Neuronal stem cell (in vitro differentiated cells): Measurements from ENCODE around the gene TNFRSF18.

Experiments used
- DNase-seq: peaks from one replicate; pipeline ENCODE4 v3.0.0-alpha.2; 2013; ENCODE audit warnings: low spot score
- H2AFZ ChIP-seq: one replicate; pipeline ENCODE4 v1.6.1; 2013; ENCODE audit warnings: mild to moderate bottlenecking, low read length, inconsistent platforms
- H2AK5ac ChIP-seq: 2 replicates; pipeline ENCODE4 v1.6.1; 2013; ENCODE audit warnings: low read depth, mild to moderate bottlenecking, inconsistent platforms, low read length, moderate library complexity, mixed read lengths
- H2BK120ac ChIP-seq: 2 replicates; pipeline ENCODE4 v1.6.1; 2013; ENCODE audit warnings: low read depth, mild to moderate bottlenecking, inconsistent platforms, low read length, moderate library complexity, mixed read lengths
- H2BK12ac ChIP-seq: one replicate; pipeline ENCODE4 v1.6.1; 2013; ENCODE audit warnings: low read length, inconsistent platforms
- H2BK15ac ChIP-seq: 2 replicates; pipeline ENCODE4 v1.6.1; 2013; ENCODE audit warnings: mild to moderate bottlenecking, low read length, inconsistent platforms, mixed read lengths
- H2BK5ac ChIP-seq: one replicate; pipeline ENCODE4 v1.6.1; 2013; ENCODE audit warnings: inconsistent platforms, mild to moderate bottlenecking, low read length, moderate library complexity
- H3K14ac ChIP-seq: one replicate; pipeline ENCODE4 v1.6.1; 2013; ENCODE audit warnings: low read length, inconsistent platforms
- H3K18ac ChIP-seq: 2 replicates; pipeline ENCODE4 v1.6.1; 2013; ENCODE audit warnings: low read length, inconsistent platforms
- H3K23ac ChIP-seq: 2 replicates; pipeline ENCODE4 v1.6.1; 2013; ENCODE audit warnings: low read depth, mild to moderate bottlenecking, mixed read lengths, low read length, inconsistent platforms; ENCODE audit not compliant: poor library complexity
- H3K27ac ChIP-seq: replicated peaks from 3 replicates; pipeline ENCODE4 v1.5.1; 2013; ENCODE audit warnings: low read length, inconsistent platforms
- H3K27me3 ChIP-seq, 3 experiments: 2 replicates each; pipeline ENCODE4 v1.6.1; 2013; ENCODE audit warnings: low read length in 3 of 3, mild to moderate bottlenecking in 2 of 3, inconsistent platforms in 1 of 3, low read depth in 1 of 3, mixed read lengths in 1 of 3, moderate library complexity in 1 of 3; ENCODE audit not compliant: control insufficient read depth in 3 of 3, insufficient read depth in 3 of 3
- H3K36me3 ChIP-seq, 2 donors: replicated peaks in 1 of 2; 2 replicates each; pipeline ENCODE4 v1.6.1; 2013; ENCODE audit warnings: low read length in 2 of 2; ENCODE audit not compliant: control insufficient read depth in 2 of 2, insufficient read depth in 2 of 2
- H3K4ac ChIP-seq: 2 replicates; pipeline ENCODE4 v1.6.1; 2013; ENCODE audit warnings: inconsistent platforms, mild to moderate bottlenecking, low read length, moderate library complexity
- H3K4me1 ChIP-seq, 2 donors: 1 replicate in 1 of 2; 2 replicates in 1 of 2; pipeline ENCODE4 v1.6.1; 2013; ENCODE audit warnings: low read length in 2 of 2, low read depth in 1 of 2; ENCODE audit not compliant: control insufficient read depth in 2 of 2, insufficient read depth in 1 of 2
- H3K4me2 ChIP-seq: one replicate; pipeline ENCODE4 v1.6.1; 2013; ENCODE audit warnings: mild to moderate bottlenecking, low read length, inconsistent platforms; ENCODE audit not compliant: insufficient read depth, poor library complexity, severe bottlenecking
- H3K4me3 ChIP-seq, 2 donors: 2 replicates each; pipeline ENCODE4 v1.5.1; 2013; ENCODE audit warnings: low read length in 2 of 2, mild to moderate bottlenecking in 2 of 2, inconsistent platforms in 1 of 2, moderate library complexity in 1 of 2
- H3K79me1 ChIP-seq: one replicate; pipeline ENCODE4 v1.6.1; 2013; ENCODE audit warnings: low read depth, mild to moderate bottlenecking, inconsistent platforms, low read length, moderate library complexity
- H3K9ac ChIP-seq: one replicate; pipeline ENCODE4 v1.6.1; 2013; ENCODE audit warnings: mild to moderate bottlenecking, low read depth, low read length, inconsistent platforms; ENCODE audit not compliant: poor library complexity
- H3K9me3 ChIP-seq, 2 donors: replicated peaks in 1 of 2; 2 replicates each; pipeline versions ENCODE3 to v1.6.1; 2013; ENCODE audit warnings: low read length in 2 of 2, mild to moderate bottlenecking in 2 of 2, inconsistent platforms in 1 of 2, low read depth in 1 of 2, mixed read lengths in 1 of 2, moderate library complexity in 1 of 2; ENCODE audit not compliant: control insufficient read depth in 2 of 2, insufficient read depth in 1 of 2
- H4K8ac ChIP-seq: one replicate; pipeline ENCODE4 v1.6.1; 2013; ENCODE audit warnings: low read depth, mild to moderate bottlenecking, inconsistent platforms, low read length, moderate library complexity
- H4K91ac ChIP-seq: one replicate; pipeline ENCODE4 v1.6.1; 2013; ENCODE audit warnings: low read length, low read depth, mild to moderate bottlenecking, inconsistent platforms; ENCODE audit not compliant: poor library complexity
- WGBS, 2 donors: extraction: QIAGEN DNeasy Blood & Tissue Kit; methylation state at CpG; one replicate each; pipeline ENCODE4 v1.1.7; 2013; ENCODE audit warnings: missing lambda C conversion rate in 2 of 2, mixed read lengths in 1 of 2; ENCODE audit not compliant: insufficient read length in 2 of 2, insufficient replicate concordance in 1 of 2; ENCODE audit errors: extremely low coverage in 2 of 2; 5-methylcytosine and 5-hydroxymethylcytosine counted together

TNFRSF18 gene

DNA sequence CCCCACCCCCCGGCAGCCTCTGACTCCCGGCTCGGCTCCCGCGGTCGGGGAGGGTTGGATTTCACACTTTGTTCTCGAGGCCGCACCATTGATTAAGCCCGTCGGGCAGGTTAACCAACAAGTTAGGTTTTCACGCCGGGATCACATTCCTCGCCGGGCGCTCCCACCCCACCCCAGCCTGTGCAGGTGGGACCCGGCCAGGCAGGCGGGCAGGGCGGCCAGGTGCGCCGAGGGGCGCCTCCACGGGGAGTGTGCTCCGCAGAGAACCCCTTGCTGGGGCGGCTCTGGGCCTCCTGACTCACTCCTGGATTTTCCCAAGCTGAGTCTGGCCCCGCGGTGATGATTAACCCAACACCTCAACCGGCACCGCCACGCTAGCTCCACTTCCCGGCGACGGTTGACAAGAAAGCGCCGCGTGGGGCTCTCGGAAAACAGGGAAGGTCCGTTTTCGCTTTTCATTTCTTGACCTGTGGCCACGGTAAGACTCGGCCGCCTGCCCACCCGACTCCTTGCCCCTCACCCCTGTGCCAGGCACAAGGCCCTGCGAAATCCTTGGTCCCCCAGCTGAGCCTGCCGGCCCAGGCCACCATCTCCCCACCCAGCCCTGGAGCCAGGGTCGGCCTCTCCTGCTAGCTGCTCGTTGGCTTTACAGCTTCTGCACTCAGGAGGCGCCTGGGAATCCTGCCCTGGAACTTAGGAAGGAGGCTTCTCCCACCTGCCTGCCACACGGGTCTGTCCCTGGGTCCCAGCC lies 41.5 kb downstream of the TNFRSF18 start:
- Histone ChIP-seq H3K36me3 (no peaks in the 10 kb centered on the region), H2BK120ac (peak overlapping the region; percentile 47), H3K18ac (peak overlapping the region; percentile 91), H3K9me3 (no peaks in the 10 kb centered on the region), H2AFZ (no peak overlapping the region), H2BK15ac (peak overlapping the region; percentile 95), H3K23ac (peak overlapping the region; percentile 29), H3K4me1 (peaks cover 11 to 23% of the 10 kb centered on the region in 2 donors), H3K14ac (peak overlapping the region; percentile 90), H3K27ac (no peak overlapping the region), H3K4ac (no peak overlapping the region), H2BK12ac (peak overlapping the region; percentile 58), H3K4me3 (no peak overlapping the region), H2AK5ac (peak overlapping the region; percentile 94), H3K79me1 (no peaks in the 10 kb centered on the region), H2BK5ac (peak overlapping the region; percentile 83), H4K8ac (peak overlapping the region; percentile 48), H4K91ac (no peak overlapping the region), H3K9ac (no peak overlapping the region), H3K4me2 (no peak overlapping the region), H3K27me3 (peaks cover 0 to 14% (median 7%) of the 10 kb centered on the region in 3 experiments)
- no CpG with 5 or more reads among the region's 48 CpGs for whole genome bisulfite sequencing, 2 donors
- DNase-seq, result no peak

DNA sequence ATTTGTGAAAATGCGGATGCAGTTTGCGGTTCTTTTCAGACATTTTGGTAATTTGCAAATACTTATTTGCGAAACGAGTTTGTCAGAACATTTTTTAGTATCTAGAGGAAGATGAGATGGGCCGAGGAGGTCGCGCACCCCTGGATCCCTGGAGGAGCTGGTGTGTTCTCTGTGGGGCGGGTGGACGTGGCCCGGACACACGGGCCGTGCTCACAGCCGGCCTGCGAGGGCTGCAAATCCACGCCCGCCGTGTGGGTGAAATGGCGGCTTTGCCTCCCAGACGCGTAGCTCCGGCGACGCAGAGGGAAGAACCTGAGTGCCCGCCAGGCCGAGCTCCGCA lies 42.1 kb downstream of the TNFRSF18 start:
- Histone ChIP-seq H3K79me1 (no peaks in the 10 kb centered on the region), H3K18ac (peak overlapping the region; percentile 91), H3K23ac (peak overlapping the region; percentile 29), H2BK12ac (no peak overlapping the region), H3K4me3 (no peak overlapping the region), H2BK5ac (peak overlapping the region; percentile 83), H3K4me2 (no peak overlapping the region), H2AK5ac (no peak overlapping the region), H3K36me3 (no peaks in the 10 kb centered on the region), H3K4me1 (peaks cover 9 to 18% of the 10 kb centered on the region in 2 donors), H3K9ac (no peak overlapping the region), H3K4ac (no peak overlapping the region), H3K27me3 (peaks cover 0 to 14% (median 5%) of the 10 kb centered on the region in 3 experiments), H2AFZ (no peak overlapping the region), H2BK15ac (peak overlapping the region; percentile 95), H3K9me3 (no peaks in the 10 kb centered on the region), H4K91ac (no peak overlapping the region), H3K27ac (no peak overlapping the region), H3K14ac (no peak overlapping the region), H2BK120ac (no peak overlapping the region), H4K8ac (no peak overlapping the region)
- WGBS, 2 donors, result no CpG with 5 or more reads among the region's 26 CpGs
- DNase-seq, result no peak

DNA sequence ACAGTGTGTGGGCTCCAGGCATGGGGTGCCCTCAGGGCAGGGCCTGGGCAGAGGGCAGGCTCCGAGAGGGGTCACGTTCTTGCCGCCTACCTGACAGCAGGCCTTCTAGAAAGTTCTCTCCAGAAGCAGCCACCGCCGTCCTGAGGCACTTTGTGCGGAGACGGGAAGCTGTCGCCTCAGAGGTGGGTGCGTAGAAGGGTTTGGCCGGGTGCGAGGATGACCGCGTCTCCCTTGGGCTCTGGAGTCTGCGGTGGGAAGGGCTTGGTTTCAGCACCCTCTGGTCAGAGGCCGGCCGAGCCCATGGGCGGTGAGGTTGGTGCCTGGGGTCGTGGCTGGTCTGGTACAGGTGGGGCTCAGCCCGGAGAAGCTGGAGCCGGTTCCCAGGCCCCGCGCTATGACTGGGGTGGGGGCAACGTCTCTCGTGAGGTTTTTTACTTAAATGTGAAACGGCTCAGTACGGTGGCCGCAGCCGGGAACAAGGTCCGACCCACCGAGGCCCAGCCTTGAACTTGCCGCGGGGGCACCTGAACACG lies 42.8 kb downstream of the TNFRSF18 start:
- Histone ChIP-seq H4K91ac (peak overlapping the region; percentile 85), H3K23ac (no peak overlapping the region), H3K79me1 (peaks cover 1% of the 10 kb centered on the region), H3K27ac (no peak overlapping the region), H3K27me3 (peaks cover 0 to 14% (median 5%) of the 10 kb centered on the region in 3 experiments), H3K4me2 (no peak overlapping the region), H2BK12ac (peak overlapping the region; percentile 66), H3K4me3 (peak overlapping the region in 1 of 2 donors; percentile 22), H3K9ac (no peak overlapping the region), H3K18ac (peak overlapping the region; percentile 91), H2BK5ac (peak overlapping the region; percentile 43), H2AK5ac (peak overlapping the region; percentile 99), H2BK120ac (peak overlapping the region; percentile 61), H2AFZ (no peak overlapping the region), H3K36me3 (no peaks in the 10 kb centered on the region), H2BK15ac (peak overlapping the region; percentile 100), H3K4me1 (peaks cover 12 to 18% of the 10 kb centered on the region in 2 donors), H4K8ac (no peak overlapping the region), H3K9me3 (no peaks in the 10 kb centered on the region), H3K4ac (no peak overlapping the region), H3K14ac (no peak overlapping the region)
- no peak for DNase-seq
- WGBS, 2 donors, result no CpG with 5 or more reads among the region's 33 CpGs
